Sigmoid colon (tissue), 4 donors: Measurements from ENCODE around the gene ZDHHC22.

Experiments
- CTCF ChIP-seq, 4 experiments: fragments of 450-650 bp in 3 of 4; fragments of 200-600 bp in 1 of 4; IDR thresholded peaks; one replicate each; pipeline ENCODE4 v1.5.1; 2016 to 2019; ENCODE audit warnings: antibody characterized with exemption in 4 of 4, mild to moderate bottlenecking in 3 of 4, moderate library complexity in 2 of 4
- POLR2A ChIP-seq, 2 donors: fragments of 450-650 bp; IDR thresholded peaks; one replicate each; pipeline ENCODE4 v1.6.1; 2016; ENCODE audit warnings: antibody characterized with exemption in 2 of 2, mild to moderate bottlenecking in 2 of 2, moderate library complexity in 2 of 2
- POLR2AphosphoS5 ChIP-seq, 4 donors: sonication (generic); formaldehyde crosslinking; IDR thresholded peaks; one replicate each; pipeline ENCODE4 v1.6.1; 2017; ENCODE audit warnings: antibody characterized with exemption in 4 of 4

- TF ChIP-seq POLR2A (IDR thresholded peaks at IDR 0.05) (no peak), POLR2AphosphoS5 (IDR thresholded peaks at IDR 0.05) (no peak), CTCF (IDR thresholded peaks at IDR 0.05) (no peak)
These were observed 48.9 kb downstream of the ZDHHC22 start for GRCh38 chr14:77092676-77093075.
